Astrocyte (in vitro differentiated cells and primary cell): Measurements from ENCODE around the gene MAP7D3. TPM values are rescaled to one million over a fixed set of nuclear protein-coding genes. Genes with fewer than 3 reads are reported as not detected.

Experiments
- DNase-seq: peaks from one replicate; pipeline ENCODE4 v3.0.0-alpha.2; 2010; ENCODE audit warnings: low read depth
- FAIRE-seq: peaks from 2 replicates; lab custom pipeline; 2011; peaks lifted over from hg19 to GRCh38; lab: Jason Lieb, UNC
- H2AFZ ChIP-seq: 2 replicates; pipeline ENCODE4 v1.6.0; 2012; ENCODE audit warnings: low read depth, low read length, inconsistent platforms
- H3K27ac ChIP-seq: 2 replicates; pipeline ENCODE4 v1.5.1; 2011; ENCODE audit warnings: low read depth, low read length, inconsistent platforms
- H3K27me3 ChIP-seq: 2 replicates; pipeline ENCODE4 v1.6.0; 2011; ENCODE audit warnings: low read length, inconsistent platforms; ENCODE audit not compliant: insufficient read depth
- H3K36me3 ChIP-seq: 2 replicates; pipeline ENCODE4 v1.5.1; 2011; ENCODE audit warnings: low read length, inconsistent platforms; ENCODE audit not compliant: insufficient read depth
- H3K4me1 ChIP-seq: 2 replicates; pipeline ENCODE4 v1.5.1; 2011; ENCODE audit warnings: low read length, inconsistent platforms; ENCODE audit not compliant: insufficient read depth
- H3K4me2 ChIP-seq: 2 replicates; pipeline ENCODE4 v1.6.0; 2012; ENCODE audit warnings: low read length, inconsistent platforms
- H3K4me3 ChIP-seq: 2 replicates; pipeline ENCODE4 v1.5.1; 2011; ENCODE audit warnings: low read depth, mild to moderate bottlenecking, low read length, inconsistent platforms; ENCODE audit not compliant: insufficient read depth
- H3K79me2 ChIP-seq: 2 replicates; pipeline ENCODE4 v1.6.0; 2012; ENCODE audit warnings: mild to moderate bottlenecking, low read length, inconsistent platforms; ENCODE audit not compliant: insufficient read depth
- H3K9ac ChIP-seq: 2 replicates; pipeline ENCODE4 v1.6.0; 2012; ENCODE audit warnings: mild to moderate bottlenecking, low read length, inconsistent platforms
- H3K9me3 ChIP-seq: 2 replicates; pipeline ENCODE4 v1.5.1; 2012; ENCODE audit warnings: low read depth, mild to moderate bottlenecking, low read length, inconsistent platforms; ENCODE audit not compliant: insufficient read depth
- H4K20me1 ChIP-seq: 2 replicates; pipeline ENCODE4 v1.6.0; 2012; ENCODE audit warnings: low read length, inconsistent platforms; ENCODE audit not compliant: insufficient read depth
- H3K27ac Mint-ChIP-seq: one replicate; pipeline ENCODE4 v1.8.0; 2021; ENCODE audit warnings: mild to moderate bottlenecking, mixed read lengths; ENCODE audit not compliant: unreplicated experiment
- H3K27me3 Mint-ChIP-seq: one replicate; pipeline ENCODE4 v1.8.0; 2021; ENCODE audit warnings: low read depth, mixed read lengths; ENCODE audit not compliant: unreplicated experiment
- H3K36me3 Mint-ChIP-seq: one replicate; pipeline ENCODE4 v1.8.0; 2021; ENCODE audit warnings: low read depth, mixed read lengths; ENCODE audit not compliant: unreplicated experiment
- H3K4me1 Mint-ChIP-seq: one replicate; pipeline ENCODE4 v1.8.0; 2021; ENCODE audit warnings: low read depth, mixed read lengths; ENCODE audit not compliant: unreplicated experiment
- H3K4me3 Mint-ChIP-seq: one replicate; pipeline ENCODE4 v1.8.0; 2021; ENCODE audit warnings: mild to moderate bottlenecking, moderate library complexity, mixed read lengths; ENCODE audit not compliant: unreplicated experiment
- H3K9me3 Mint-ChIP-seq: one replicate; pipeline ENCODE4 v1.8.0; 2021; ENCODE audit warnings: mild to moderate bottlenecking, mixed read lengths; ENCODE audit not compliant: unreplicated experiment
- EZH2 ChIP-seq: IDR thresholded peaks from 2 replicates; pipeline ENCODE4 v1.6.1; 2012; ENCODE audit warnings: mild to moderate bottlenecking, low read length, inconsistent platforms; ENCODE audit not compliant: insufficient read depth
- total RNA-seq: library from RNA; stranded (reverse); gene quantifications from 2 replicates; pipeline ENCODE4 v1.2.1, GENCODE V29; 2021
- TF ChIP-seq, protein P1 (sequence below): IDR thresholded peaks from 2 replicates; pipeline ENCODE4 v1.5.1; 2011; ENCODE audit warnings: low read depth, mild to moderate bottlenecking, inconsistent platforms, low read length, moderate library complexity; ENCODE audit not compliant: insufficient read depth

MAP7D3 gene
- total RNA-seq, 1 donor from 2014 or later: 19.4 TPM

DNA sequence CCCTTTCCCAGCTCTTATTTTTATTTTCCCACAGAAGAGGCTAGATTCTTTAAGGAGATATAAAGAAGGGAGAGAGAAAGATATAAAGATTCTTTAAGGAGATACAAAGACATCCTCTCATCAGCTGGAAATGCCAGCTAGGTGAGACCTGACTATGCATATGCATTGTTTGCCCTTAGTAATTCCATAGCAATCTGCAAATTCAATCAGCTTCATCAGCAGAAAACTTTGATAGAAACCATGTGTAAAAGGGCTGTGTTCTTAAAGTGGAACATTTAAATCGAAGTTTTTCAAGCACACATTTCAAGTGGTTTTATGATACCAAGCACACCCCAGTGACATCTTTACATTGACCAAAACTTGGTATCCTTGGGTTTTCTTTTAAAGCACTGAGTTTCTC lies 79.8 kb downstream of the MAP7D3 start:
- H3K4me1 Mint-ChIP-seq: peaks cover 25% of the 10 kb centered on the region
- H3K36me3 Mint-ChIP-seq: no peaks in the 10 kb centered on the region
- H3K4me3 Mint-ChIP-seq: no peak overlapping the region
- H3K36me3 ChIP-seq: no peaks in the 10 kb centered on the region
- H3K9me3 Mint-ChIP-seq: no peaks in the 10 kb centered on the region
- peaks cover 39% of the 10 kb centered on the region for H3K4me1 ChIP-seq
- H3K27me3 ChIP-seq: no peaks in the 10 kb centered on the region
- H3K27ac Mint-ChIP-seq: no peak overlapping the region
- FAIRE-seq: peak; percentile 47
- no peak overlapping the region for H3K27ac ChIP-seq
- no peak for DNase-seq
- TF ChIP-seq EZH2: no peak
- TF ChIP-seq, protein P1, sequence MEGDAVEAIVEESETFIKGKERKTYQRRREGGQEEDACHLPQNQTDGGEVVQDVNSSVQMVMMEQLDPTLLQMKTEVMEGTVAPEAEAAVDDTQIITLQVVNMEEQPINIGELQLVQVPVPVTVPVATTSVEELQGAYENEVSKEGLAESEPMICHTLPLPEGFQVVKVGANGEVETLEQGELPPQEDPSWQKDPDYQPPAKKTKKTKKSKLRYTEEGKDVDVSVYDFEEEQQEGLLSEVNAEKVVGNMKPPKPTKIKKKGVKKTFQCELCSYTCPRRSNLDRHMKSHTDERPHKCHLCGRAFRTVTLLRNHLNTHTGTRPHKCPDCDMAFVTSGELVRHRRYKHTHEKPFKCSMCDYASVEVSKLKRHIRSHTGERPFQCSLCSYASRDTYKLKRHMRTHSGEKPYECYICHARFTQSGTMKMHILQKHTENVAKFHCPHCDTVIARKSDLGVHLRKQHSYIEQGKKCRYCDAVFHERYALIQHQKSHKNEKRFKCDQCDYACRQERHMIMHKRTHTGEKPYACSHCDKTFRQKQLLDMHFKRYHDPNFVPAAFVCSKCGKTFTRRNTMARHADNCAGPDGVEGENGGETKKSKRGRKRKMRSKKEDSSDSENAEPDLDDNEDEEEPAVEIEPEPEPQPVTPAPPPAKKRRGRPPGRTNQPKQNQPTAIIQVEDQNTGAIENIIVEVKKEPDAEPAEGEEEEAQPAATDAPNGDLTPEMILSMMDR: no peak
- no peak overlapping the region for H3K9ac ChIP-seq
- peaks cover 11% of the 10 kb centered on the region for H3K79me2 ChIP-seq
- no peaks in the 10 kb centered on the region for H4K20me1 ChIP-seq
- no peak overlapping the region for H2AFZ ChIP-seq
- H3K9me3 ChIP-seq: no peaks in the 10 kb centered on the region
- H3K27me3 Mint-ChIP-seq: no peaks in the 10 kb centered on the region
- no peak overlapping the region for H3K4me2 ChIP-seq
- H3K4me3 ChIP-seq: no peak overlapping the region

- peak; percentile 97 for FAIRE-seq
- Histone ChIP-seq H4K20me1 (no peaks in the 10 kb centered on the region), H3K79me2 (peaks cover 23% of the 10 kb centered on the region), H2AFZ (no peak overlapping the region), H3K9ac (peak overlapping the region; percentile 80), H3K9me3 (no peaks in the 10 kb centered on the region), H3K4me2 (peak overlapping the region; percentile 77), H3K36me3 (no peaks in the 10 kb centered on the region), H3K4me1 (peaks cover 32% of the 10 kb centered on the region), H3K4me3 (peak overlapping the region; percentile 11), H3K27me3 (no peaks in the 10 kb centered on the region), H3K27ac (peak overlapping the region; percentile 87)
- H3K4me1 Mint-ChIP-seq: peaks cover 20% of the 10 kb centered on the region
- H3K9me3 Mint-ChIP-seq: no peaks in the 10 kb centered on the region
- TF ChIP-seq, protein P1: peak; percentile 21
- no peak for TF ChIP-seq EZH2
- H3K4me3 Mint-ChIP-seq: no peak overlapping the region
- no peaks in the 10 kb centered on the region for H3K27me3 Mint-ChIP-seq
- DNase-seq: peak; percentile 23
- no peaks in the 10 kb centered on the region for H3K36me3 Mint-ChIP-seq
- peak overlapping the region; percentile 75 for H3K27ac Mint-ChIP-seq
Observed at GRCh38 chrX:136170139-136170800, 80.9 kb downstream of the MAP7D3 start.
